HG03060 (cell line): ENCODE measurements around the gene LRRC74A.

ENCODE experiments used
- ATAC-seq: cut with Tn5 transposase; IDR thresholded peaks from one replicate; pipeline ENCODE4 v1.9.1; 2021; ENCODE audit warnings: low read depth, moderate number of reproducible peaks; ENCODE audit not compliant: unreplicated experiment

Gene LRRC74A

DNA sequence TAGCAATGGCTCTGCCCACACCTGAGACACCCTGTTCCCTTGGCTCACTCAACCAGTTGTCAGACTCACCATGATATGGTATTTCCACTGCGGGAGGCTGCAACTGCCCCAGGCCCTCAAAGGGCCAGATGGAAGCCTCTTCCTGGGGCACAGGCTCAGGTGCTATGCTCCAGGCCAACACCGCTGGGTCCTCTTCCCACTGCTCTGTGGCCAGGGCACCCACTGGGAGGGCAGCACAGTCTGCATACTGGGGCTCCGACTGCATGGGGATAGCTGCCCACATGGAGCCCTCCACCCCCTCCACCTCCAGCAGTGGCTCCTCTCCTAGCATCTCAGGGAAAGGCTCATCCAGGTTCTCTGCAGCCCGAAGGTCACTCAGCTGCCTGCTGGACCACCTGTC is 17.2 kb upstream of the LRRC74A start:
- ATAC-seq, result no peak

DNA sequence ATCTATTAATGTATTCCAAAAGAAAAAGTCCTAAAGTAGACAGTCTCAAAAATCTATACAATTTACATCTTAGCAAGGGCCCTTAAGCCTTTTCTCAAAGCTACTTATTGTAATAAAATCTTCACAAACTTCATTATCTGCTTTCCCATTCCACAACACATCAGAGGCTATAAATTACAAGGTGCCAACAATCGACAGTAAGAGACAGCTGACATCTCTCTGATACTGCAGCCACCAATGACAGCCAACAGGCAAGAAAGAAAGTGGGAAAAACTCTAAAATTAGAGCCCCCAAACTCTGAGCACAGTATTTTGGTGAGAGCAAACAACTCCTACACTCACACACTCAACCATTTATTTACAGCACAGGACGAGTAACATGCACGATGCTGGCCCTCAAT is 15.7 kb upstream of the LRRC74A start:
- ATAC-seq, result no peak

DNA sequence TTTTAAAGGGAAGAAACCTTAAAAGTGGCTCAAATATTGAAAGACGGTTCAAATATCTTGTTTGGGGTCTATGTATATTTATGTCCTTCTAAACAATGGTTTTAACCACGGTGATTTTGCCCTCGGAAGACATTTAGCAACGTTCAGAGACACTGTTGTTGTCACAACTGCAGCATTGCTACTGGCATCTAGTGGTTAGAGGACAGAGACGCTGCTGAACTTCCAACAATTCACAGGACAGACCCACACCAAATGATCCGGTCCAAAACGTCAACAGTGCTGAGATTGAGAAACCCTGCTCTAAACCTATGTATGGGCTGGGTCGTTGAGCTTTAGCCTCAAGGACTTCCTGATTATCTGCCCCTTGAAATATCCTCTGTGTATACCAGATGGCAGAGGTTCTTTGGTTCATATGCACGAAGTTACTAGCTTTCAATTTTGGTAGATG is 15.2 kb upstream of the LRRC74A start:
- ATAC-seq, result no peak

DNA sequence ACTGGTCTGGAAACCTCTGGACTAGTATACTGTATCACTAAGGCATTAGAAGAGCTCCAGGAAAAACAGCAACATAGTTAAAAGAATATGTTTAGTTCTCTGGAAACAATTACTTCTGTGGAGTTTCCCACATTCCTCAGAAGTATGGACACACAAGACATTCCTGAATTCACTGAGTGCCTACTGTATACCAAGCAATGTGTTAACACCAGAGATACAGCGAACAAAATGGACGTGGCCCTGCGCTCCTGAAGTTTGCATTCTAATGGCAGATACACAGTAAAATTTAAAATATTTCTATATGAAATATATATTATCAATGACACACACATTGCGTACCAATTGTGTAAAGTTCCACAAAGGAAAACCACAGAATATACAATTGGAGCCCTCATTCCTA is 14.6 kb upstream of the LRRC74A start:
- no peak for ATAC-seq

DNA sequence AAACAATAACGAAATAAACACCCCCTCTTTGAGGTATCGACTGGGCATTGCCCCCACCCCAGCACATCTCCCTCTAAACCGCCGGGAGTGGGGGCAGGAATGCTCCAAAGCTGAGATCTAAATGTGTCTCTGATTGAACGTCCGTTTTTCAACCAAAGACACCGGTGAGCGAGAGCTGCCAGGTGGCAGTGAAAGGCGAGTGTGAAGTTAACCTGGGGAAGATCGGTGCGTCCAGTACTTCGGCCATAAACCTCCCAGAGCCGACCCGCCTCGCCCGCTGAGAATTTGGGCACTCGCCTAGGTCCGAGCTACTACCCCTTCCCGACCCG is 14.2 kb upstream of the LRRC74A start:
- no peak for ATAC-seq

DNA sequence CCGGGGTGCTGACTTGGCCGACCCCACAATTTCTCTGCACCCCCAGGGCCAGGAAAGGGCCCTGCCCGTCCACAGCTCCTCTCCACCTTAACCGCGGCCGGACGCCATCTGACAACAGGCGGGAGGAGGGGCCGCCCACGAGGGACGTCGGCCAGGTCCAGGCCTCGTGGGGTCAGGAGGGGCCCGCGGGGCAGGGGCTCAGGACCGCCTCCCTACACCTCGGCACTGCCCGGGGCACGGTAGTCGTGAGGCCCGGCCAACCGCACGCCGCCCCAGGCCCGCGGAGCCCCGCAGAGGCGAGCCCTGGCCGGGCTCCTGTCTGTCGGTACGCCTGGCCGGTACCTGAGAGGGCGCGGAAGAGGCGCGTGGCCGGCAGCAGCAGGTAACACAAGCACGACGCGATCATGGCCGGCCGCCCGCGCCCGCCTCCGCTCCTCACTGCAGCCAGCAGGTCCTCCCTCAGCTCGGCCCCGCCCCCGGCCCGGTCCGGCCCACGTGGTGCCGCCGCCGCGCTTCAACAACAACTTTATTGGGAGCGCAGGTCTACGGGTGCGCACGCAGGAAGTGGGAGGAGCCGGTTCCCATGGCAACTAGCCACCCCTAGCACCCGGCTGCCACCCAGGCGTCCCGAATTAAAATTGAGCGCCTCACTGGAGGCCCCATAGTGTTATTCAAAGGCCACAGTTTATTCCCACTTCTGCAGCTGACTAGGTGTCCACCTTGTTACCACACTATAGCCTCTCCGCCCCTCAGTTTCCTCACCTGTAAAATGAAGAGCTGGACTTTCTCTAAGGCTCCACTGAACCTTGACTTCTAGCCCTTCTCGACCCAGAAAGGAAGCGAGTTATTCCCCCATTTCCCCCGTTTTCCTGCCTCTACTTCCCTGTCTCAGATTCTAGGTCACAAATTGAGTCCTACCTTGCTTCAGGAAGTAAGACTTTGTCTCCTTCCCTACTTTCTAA is 13.5 kb upstream of the LRRC74A start, which contains the start of gene ANGEL1:
TSS of gene ANGEL1 (minus strand) at position 461 of the 962 bp plus-strand sequence. CDS start at position 406, 55 bp downstream.
- peak; percentile 74 for ATAC-seq

DNA sequence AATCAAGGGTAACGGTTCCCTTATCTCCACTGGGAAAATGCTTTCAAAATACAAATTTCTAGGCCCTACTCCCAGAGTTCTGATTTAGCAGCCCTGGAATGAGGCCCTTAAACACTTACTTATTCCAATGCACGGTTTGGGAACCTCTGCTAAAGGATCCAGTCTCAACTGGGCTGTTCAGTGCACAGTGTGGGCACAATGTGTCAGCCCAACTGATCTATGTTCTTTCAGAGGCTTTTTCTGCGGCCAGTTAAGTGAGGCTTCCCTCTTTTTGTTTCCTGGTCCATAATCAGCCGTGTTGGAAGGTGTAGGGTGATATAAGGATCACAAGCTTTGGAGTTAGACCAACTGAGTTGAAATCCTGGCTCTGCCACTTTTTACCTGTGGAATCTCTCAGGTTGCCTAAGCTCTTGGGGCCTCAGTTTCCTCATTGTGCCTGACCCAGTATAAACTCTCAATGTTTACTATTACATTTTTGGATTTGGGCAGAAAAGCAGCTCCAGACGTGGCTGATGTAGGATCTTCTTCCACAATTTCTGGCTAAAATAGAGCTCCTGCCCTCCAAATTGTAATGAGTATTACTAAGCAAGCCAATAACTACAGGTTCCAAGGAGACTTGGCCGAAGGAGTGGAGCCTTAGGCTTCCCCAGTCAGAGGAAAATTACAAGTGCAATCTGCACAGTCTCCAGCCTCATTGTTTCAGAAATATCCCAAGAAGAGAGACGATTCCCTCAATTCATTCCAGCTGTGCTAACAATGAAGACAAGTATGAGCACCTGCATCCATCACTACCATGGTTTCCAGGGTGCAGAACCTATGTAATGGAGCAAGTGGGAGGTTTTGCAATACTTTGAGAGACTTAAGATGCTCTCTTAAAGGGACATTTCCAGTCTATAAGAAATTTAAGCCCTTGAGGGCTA is 11.2 kb upstream of the LRRC74A start:
- no peak for ATAC-seq

DNA sequence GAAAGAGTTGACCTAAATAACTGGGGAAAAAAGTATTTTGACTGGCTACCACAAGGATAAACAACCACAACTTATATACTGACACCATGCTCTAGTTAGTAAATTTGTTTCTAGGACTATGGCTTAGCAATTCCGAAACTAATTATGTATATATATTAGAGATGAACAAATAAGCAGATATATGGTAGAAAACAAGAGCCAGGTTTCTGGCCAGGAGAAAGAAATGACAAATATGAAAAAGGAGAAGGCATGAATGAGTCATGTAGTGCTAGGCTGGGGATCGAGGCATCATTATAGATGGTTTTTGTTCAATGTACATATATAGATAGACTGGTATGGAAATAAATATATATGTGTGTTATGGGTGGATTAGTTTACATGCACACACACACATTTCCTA is 5.5 kb upstream of the LRRC74A start:
- ATAC-seq, result no peak

DNA sequence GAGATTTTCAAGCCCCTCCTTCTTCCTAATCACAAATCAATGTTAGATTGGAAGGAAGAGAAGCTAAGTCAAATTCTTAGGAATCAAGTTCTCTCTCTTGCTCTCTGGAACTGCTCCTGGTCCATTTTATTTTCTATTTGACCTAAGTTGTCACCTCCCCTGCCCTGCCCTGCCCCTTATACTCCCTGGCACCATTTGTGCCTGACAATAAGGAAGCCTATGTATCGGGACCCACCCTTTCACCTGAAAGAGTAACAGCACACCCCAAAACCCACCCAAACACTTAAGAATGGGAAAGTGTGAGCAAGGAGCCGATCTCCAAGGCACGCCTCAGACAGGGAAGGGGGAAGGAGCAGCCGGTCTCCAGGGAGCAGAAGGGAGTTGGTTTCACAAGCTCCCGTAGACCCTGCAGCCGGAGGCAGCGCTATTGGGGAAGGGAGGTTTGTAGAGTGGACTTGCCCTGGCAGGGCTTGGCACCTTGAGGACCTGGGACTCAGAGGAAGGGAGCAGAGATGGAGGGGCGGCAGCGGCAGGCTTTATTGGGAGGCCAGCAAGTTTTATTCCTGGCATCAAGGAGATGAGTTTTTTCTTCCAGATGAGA is 1.6 kb downstream of the LRRC74A start:
- no peak for ATAC-seq

DNA sequence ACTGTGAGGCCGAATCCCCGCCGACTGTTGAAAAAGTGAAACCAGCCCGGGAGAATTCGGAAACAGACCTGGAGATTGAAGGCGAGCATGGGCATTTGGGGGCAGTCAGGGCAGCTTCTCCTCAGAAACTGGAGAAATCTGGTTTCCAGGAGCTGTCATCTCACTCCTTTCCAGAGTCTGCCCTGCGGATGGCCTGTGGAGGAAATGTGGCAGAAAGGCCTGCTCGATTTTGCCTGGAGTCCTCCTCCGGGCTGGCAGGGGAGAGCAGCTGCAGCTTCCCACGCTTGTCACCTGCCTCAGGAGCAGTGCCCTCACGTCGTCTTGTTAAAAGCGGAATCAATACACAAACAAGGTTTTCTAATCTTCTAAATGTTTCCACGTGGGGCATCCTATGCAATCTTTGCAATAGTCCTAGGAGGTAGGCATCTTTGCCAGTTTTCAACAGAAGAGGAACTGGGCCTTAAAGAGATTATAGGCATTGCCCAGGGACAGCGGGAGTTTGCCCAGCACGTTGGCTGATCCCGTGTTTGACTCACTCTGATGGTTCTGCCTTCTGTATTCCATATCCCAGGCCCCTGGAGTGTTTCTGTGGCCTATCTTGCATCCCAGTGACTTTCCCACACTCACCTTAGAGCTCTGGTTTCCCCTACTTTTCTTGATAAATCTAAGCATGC is 2.3 kb downstream of the LRRC74A start:
- no peak for ATAC-seq

DNA sequence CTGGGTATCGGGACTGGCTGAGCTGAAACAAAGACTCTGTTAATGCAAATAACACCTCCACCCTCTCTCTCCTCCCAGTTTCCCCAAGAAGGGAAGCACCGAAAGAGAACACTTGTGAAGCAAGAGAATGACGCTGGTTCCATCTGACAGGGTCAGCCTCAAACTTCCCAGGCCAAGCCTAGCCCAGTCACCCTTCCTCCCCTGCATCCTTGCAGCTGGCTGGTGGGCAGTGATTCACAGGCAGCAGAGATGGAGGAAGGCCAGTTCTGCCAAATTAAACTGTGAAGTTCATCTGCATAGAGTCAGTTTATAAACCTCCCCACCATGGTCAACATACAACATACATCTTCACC is 2.8 kb downstream of the LRRC74A start:
- ATAC-seq, result no peak

DNA sequence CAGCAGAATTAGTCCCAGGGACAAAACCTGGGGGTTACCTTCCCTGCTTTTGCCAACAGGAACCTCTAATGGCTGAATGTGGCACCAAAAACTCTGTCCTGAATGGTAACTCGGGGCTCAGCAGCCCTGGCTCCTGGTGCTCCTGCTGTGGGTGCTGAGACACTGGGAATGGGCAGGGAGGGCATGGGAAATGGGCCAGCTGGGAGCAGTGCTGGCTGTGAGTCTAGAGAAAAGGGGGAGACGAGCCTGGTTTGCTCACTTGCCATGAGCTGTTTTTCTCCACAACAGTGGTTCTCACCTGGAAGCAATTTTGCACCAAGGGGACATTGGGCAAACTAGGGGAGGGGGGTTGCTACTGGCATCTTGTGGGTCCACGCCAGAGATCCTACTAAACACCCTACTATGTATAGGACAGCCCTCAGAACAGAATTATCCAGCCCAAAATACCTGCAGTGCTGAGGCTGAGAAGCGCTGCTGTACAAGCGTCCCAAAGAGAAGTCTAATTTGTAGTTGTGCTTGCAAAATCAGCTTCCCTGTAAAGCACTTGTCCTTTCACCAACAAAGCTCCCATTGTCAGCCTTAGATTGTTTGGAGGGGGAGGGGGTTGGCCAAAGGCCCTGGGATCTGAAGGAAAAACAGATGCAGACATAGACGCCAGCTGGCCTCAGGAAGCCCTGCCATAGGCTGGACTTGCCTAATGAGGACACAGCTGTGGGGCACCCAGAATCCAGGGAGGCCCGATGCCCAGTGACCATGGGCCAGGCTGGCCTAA is 3.6 kb downstream of the LRRC74A start:
- ATAC-seq, result no peak

DNA sequence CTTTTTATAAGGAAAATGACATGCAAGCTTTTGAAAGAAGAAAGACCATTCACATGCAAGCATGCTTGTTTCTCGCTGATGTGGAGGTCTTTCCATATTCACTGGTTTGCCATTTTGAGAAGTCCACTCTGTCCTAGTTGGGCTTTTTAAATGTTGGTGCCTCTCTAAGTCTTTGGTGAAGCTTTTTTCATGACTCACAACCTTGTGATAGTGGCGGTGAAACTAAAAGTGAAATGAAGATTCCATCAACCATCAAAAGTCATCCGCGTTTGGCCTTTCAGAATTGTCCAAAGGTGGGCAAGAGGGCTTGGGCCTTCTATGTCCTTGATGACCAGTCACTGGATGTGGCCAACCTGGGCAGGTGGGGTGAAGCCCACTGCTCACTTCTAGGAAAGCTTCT is 4.3 kb downstream of the LRRC74A start:
- ATAC-seq, result no peak

DNA sequence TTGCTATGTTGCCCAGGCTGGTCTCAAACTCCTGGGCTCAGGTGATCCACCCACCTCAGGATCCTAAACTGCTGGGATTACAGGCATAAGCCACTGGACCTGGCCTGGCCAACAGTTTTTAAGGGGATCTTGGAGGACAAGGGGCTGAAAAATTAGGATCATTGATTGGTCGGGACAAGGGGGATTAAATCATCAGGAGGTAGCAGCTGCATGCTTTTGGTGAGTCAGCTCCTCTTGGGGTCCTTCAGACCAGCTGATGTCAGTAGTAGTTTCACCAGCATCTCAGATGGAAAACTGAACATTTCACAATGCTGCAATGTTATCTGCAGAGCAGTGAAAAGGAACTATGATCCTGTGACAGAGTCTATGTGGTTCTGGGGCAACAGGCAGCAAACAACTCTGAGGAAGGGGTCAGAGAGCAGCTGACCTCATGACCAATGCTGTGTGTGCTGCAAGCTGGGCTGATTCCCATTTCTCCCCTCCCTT is 6.3 kb downstream of the LRRC74A start:
- ATAC-seq, result no peak

DNA sequence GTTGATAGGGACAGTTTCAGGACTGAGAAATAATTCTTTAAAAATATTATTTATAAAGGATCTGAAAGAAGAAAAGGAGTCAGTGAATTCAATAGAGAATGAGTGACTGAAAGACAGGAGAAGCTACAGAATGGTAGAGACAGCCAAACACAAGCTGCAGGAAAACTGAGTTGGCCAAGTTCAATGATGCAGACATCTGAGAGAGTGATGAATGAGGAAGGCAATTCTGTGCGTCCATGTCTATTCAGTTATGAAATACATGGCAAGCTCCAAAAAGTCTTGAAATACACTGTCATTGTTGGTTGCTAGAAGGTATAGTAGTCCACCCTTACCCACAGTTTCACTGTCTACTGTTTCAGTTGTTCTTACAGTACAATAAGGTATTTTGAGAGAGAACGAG is 6.8 kb downstream of the LRRC74A start:
- no peak for ATAC-seq

DNA sequence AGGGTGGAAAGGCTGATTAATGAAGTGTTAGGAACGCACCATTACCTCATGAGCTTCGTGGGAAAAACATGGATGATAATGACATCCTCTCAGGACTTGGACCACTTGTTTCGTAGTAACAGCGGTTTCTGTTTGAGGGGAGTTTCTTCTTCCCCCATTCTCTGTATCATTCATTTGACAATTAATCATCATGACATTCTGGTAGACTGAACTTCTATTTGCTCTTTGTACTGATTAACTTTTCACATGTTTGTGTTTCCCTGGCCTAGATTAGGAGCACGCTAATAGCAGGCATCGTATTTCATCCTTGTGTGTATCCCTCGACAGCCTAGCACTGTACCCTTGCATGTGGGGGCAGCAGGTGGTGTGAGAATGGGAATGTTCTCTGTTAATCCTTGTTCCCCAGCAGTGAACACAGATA is 8.0 kb downstream of the LRRC74A start:
- no peak for ATAC-seq

DNA sequence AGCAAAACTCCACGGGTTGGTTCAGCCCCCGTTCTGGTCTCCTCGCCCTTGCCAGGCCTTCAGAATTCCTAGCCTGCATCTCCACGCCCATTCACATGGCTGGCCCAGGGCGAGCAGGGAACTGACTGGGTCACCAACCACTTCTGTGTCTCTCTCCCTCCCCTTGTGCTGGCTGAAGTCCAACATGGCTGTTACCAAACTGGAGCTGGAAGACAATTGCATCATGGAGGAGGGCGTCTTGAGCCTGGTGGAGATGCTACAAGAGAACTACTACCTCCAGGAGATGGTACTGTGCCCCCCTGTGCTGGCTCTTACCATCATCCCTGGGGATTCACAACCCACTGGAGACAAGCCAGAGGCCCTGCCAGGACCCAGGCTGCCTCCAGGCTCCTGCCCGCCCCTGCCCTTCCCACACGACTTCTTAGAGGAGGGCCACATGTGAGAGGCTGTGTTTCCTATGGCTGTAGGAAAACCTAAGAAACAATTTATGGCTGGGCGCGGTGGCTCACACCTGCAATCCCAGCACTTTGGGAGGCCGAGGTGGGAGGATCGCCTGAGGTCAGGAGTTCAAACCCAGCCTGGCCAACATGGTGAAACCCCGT is 9.9 kb downstream of the LRRC74A start:
- no peak for ATAC-seq

DNA sequence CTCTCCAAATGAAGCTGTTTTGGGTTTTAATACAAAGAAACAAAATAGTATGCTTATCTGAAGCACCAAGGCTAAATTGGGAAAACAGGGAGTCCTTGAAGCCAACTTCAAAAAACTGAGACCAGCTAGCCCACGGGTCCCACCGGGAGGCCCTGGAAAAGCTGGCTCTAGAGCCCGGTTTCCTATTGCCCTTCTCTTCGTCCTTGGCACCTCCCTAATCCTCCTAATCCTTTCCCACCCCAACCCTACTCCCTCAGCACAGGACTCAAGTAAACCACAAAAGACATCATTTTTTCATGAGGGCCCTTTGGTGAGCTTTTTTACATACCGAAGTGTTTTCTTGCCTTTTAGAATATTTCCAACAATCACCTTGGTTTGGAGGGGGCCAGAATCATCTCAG is 11.3 kb downstream of the LRRC74A start:
- ATAC-seq, result no peak

DNA sequence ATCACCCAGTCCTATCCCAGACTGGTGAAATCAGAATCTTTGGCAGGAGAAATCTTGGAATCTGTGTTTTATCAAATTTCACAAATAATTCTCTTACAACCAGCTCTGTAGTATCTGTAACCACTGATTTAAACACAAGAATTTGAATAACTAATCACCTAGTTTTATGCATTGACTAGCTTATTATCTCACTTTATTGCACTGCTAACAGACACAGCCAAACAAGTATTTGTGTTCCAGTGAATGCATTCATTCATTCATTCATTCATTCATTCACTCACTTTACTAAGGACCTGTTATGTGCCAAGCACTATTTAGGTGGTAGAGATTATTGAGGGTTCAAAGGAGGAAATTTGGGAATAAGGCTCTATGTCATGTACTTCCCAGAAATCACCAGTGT is 16.2 kb downstream of the LRRC74A start:
- no peak for ATAC-seq
